Mammary microvascular endothelial cell (primary cell): Measurements from ENCODE around the gene TBX21. TPM values are rescaled to one million over a fixed set of nuclear protein-coding genes. Genes with fewer than 3 reads are reported as not detected.

Experiments
- total RNA-seq: library from RNA; depleted of rRNA; stranded (reverse); fragments of >200 nt; gene quantifications from 2 replicates; pipeline ENCODE4 v1.2.3, GENCODE V29; 2015

Gene TBX21
- not detected in 2 replicates for total RNA-seq

GRCh38 chr17:47733047-47733673, at the start of gene TBX21:
TBX21 (plus strand) TSS chr17:47733236; CDS start chr17:47733455, 219 bp downstream.

GRCh38 chr17:47693731-47694580, 39.1 kb upstream of the TBX21 start, which contains the start of gene TBKBP1:
TBKBP1 (plus strand) TSS chr17:47694161; CDS start chr17:47696113, 1,952 bp downstream.

Other genes starting within 250 kb of the TBX21 start
- 33.0 and 40.8 TPM in 2 replicates for gene NPEPPS, start 202.1 kb upstream of the TBX21 start, total RNA-seq
- gene KPNB1, start 83.3 kb upstream of the TBX21 start, total RNA-seq = 382 and 396 TPM in 2 replicates
- 10.1 and 14.8 TPM in 2 replicates for gene TBKBP1, start 39.1 kb upstream of the TBX21 start, total RNA-seq
- gene OSBPL7, start 88.6 kb downstream of the TBX21 start, total RNA-seq = 8.8 and 11.9 TPM in 2 replicates
- gene MRPL10, start 98.3 kb downstream of the TBX21 start, total RNA-seq = 46.8 and 49.3 TPM in 2 replicates
- 0.10 TPM in 1 of 2 replicates, not detected in the other for gene LRRC46, start 98.4 kb downstream of the TBX21 start, total RNA-seq
- gene SCRN2, start 108.0 kb downstream of the TBX21 start, total RNA-seq = 16.9 and 25.1 TPM in 2 replicates
- 3.1 and 5.1 TPM in 2 replicates for gene SP6, start 117.9 kb downstream of the TBX21 start, total RNA-seq
- 2.9 and 5.1 TPM in 2 replicates for gene SP2, start 163.0 kb downstream of the TBX21 start, total RNA-seq
- 34.5 and 39.0 TPM in 2 replicates for gene PNPO, start 208.3 kb downstream of the TBX21 start, total RNA-seq
- not detected in 2 replicates for gene PRR15L, start 224.6 kb downstream of the TBX21 start, total RNA-seq
- 60.9 and 61.5 TPM in 2 replicates for gene CDK5RAP3, start 237.9 kb downstream of the TBX21 start, total RNA-seq